ENCODE results near the gene UBE2C.

Gene UBE2C

GRCh38 chr20:45818239-45818638 is 5.8 kb downstream of the UBE2C start:
- Histone ChIP-seq H3K9ac (ENCODE audit: low read length) (no peak overlapping the region), H3K18ac (ENCODE audit: low read depth in 1 of 2, low read length in 2 of 2) (no peak overlapping the region), H2AK5ac (ENCODE audit: low read length, severe bottlenecking) (peak overlapping the region; percentile 90), H3K4me2 (ENCODE audit: low read length, poor library complexity, severe bottlenecking) (no peak overlapping the region), H3K79me1 (replicated peaks; ENCODE audit: low read length, poor library complexity, severe bottlenecking) (peaks cover 14% of the 10 kb centered on the region), H3K23ac (ENCODE audit: low read length in 2 of 2) (no peak overlapping the region), H3K9me3 (ENCODE audit: control insufficient read depth, low read length) (no peaks in the 10 kb centered on the region), H2BK12ac (ENCODE audit: low read length in 2 of 2) (no peak overlapping the region), H2AFZ (ENCODE audit: low read depth, low read length) (no peak overlapping the region), H3K4me1 (ENCODE audit: control insufficient read depth, insufficient read depth, low read depth, low read length) (peaks cover 16% of the 10 kb centered on the region), H3K4me3 (ENCODE audit: insufficient read depth in 1 of 2, low read depth in 1 of 2, low read length in 2 of 2) (no peak overlapping the region), H4K8ac (ENCODE audit: low read length) (no peak overlapping the region), H3K14ac (ENCODE audit: low read length in 2 of 2) (no peak overlapping the region), H3K27me3 (ENCODE audit: control insufficient read depth in 1 of 2, insufficient read depth in 1 of 2, low read length in 2 of 2) (peaks cover 5 to 13% of the 10 kb centered on the region in 2 experiments), H3K27ac (ENCODE audit: low read length, poor library complexity, severe bottlenecking) (peak overlapping the region; percentile 81), H2BK15ac (ENCODE audit: low read depth, poor library complexity, severe bottlenecking) (no peak overlapping the region), H2BK5ac (ENCODE audit: low read depth, low read length, poor library complexity, severe bottlenecking) (no peak overlapping the region), H4K91ac (ENCODE audit: low read length) (no peak overlapping the region), H3K36me3 (ENCODE audit: control insufficient read depth in 1 of 2, insufficient read depth in 2 of 2, low read depth in 1 of 2, low read length in 2 of 2) (no peaks in the 10 kb centered on the region), H3K4ac (ENCODE audit: low read depth in 1 of 2, low read length in 2 of 2) (no peak overlapping the region), H2BK120ac (ENCODE audit: low read depth, low read length) (no peak overlapping the region)
- no peak for DNase-seq
- WGBS = 81% methylated on average over 3 of the region's 3 CpGs

- H3K4me1 ChIP-seq (ENCODE audit: control insufficient read depth, insufficient read depth, low read depth, low read length) = peaks cover 23% of the 10 kb centered on the region
- H3K4me3 ChIP-seq (ENCODE audit: insufficient read depth in 1 of 2, low read depth in 1 of 2, low read length in 2 of 2) = no peak overlapping the region
- H4K91ac ChIP-seq (ENCODE audit: low read length) = no peak overlapping the region
- peaks cover 12% of the 10 kb centered on the region for H3K79me1 ChIP-seq (replicated peaks; ENCODE audit: low read length, poor library complexity, severe bottlenecking)
- no peak for DNase-seq
- no peak overlapping the region for H2BK15ac ChIP-seq (ENCODE audit: low read depth, poor library complexity, severe bottlenecking)
- no peak overlapping the region for H2AFZ ChIP-seq (ENCODE audit: low read depth, low read length)
- H2BK120ac ChIP-seq (ENCODE audit: low read depth, low read length) = no peak overlapping the region
- WGBS = 100% methylated on average over 4 of the region's 4 CpGs
- no peak overlapping the region for H4K8ac ChIP-seq (ENCODE audit: low read length)
- no peak overlapping the region for H3K9ac ChIP-seq (ENCODE audit: low read length)
- no peak overlapping the region for H3K4ac ChIP-seq (ENCODE audit: low read depth in 1 of 2, low read length in 2 of 2)
- H3K27me3 ChIP-seq (ENCODE audit: control insufficient read depth in 1 of 2, insufficient read depth in 1 of 2, low read length in 2 of 2) = peaks cover 15 to 16% of the 10 kb centered on the region in 2 experiments
- no peak overlapping the region for H3K4me2 ChIP-seq (ENCODE audit: low read length, poor library complexity, severe bottlenecking)
- no peaks in the 10 kb centered on the region for H3K9me3 ChIP-seq (ENCODE audit: control insufficient read depth, low read length)
- no peak overlapping the region for H3K23ac ChIP-seq (ENCODE audit: low read length in 2 of 2)
- peak overlapping the region; percentile 58 for H2AK5ac ChIP-seq (ENCODE audit: low read length, severe bottlenecking)
- no peak overlapping the region for H2BK5ac ChIP-seq (ENCODE audit: low read depth, low read length, poor library complexity, severe bottlenecking)
- peak overlapping the region in 1 of 2 experiments; percentile 19 for H2BK12ac ChIP-seq (ENCODE audit: low read length in 2 of 2)
- no peak overlapping the region for H3K14ac ChIP-seq (ENCODE audit: low read length in 2 of 2)
- no peaks in the 10 kb centered on the region for H3K36me3 ChIP-seq (ENCODE audit: control insufficient read depth in 1 of 2, insufficient read depth in 2 of 2, low read depth in 1 of 2, low read length in 2 of 2)
- H3K18ac ChIP-seq (ENCODE audit: low read depth in 1 of 2, low read length in 2 of 2) = no peak overlapping the region
- no peak overlapping the region for H3K27ac ChIP-seq (ENCODE audit: low read length, poor library complexity, severe bottlenecking)
These were observed 7.0 kb downstream of the UBE2C start for GRCh38 chr20:45819466-45819865.

- H4K8ac ChIP-seq (ENCODE audit: low read length) = no peak overlapping the region
- H3K4me1 ChIP-seq (ENCODE audit: control insufficient read depth, insufficient read depth, low read depth, low read length) = peaks cover 30% of the 10 kb centered on the region
- no peak overlapping the region for H2BK5ac ChIP-seq (ENCODE audit: low read depth, low read length, poor library complexity, severe bottlenecking)
- H3K79me1 ChIP-seq (replicated peaks; ENCODE audit: low read length, poor library complexity, severe bottlenecking) = peaks cover 3% of the 10 kb centered on the region
- no peaks in the 10 kb centered on the region for H3K9me3 ChIP-seq (ENCODE audit: control insufficient read depth, low read length)
- H3K4me2 ChIP-seq (ENCODE audit: low read length, poor library complexity, severe bottlenecking) = no peak overlapping the region
- DNase-seq = no peak
- no peak overlapping the region for H2BK15ac ChIP-seq (ENCODE audit: low read depth, poor library complexity, severe bottlenecking)
- H3K18ac ChIP-seq (ENCODE audit: low read depth in 1 of 2, low read length in 2 of 2) = no peak overlapping the region
- no peaks in the 10 kb centered on the region for H3K36me3 ChIP-seq (ENCODE audit: control insufficient read depth in 1 of 2, insufficient read depth in 2 of 2, low read depth in 1 of 2, low read length in 2 of 2)
- no peak overlapping the region for H2BK120ac ChIP-seq (ENCODE audit: low read depth, low read length)
- H3K14ac ChIP-seq (ENCODE audit: low read length in 2 of 2) = no peak overlapping the region
- H2AK5ac ChIP-seq (ENCODE audit: low read length, severe bottlenecking) = peak overlapping the region; percentile 32
- peak overlapping the region in 1 of 2 experiments; percentile 26 for H3K4ac ChIP-seq (ENCODE audit: low read depth in 1 of 2, low read length in 2 of 2)
- H2BK12ac ChIP-seq (ENCODE audit: low read length in 2 of 2) = no peak overlapping the region
- WGBS = 71% methylated on average over 2 of the region's 2 CpGs
- no peak overlapping the region for H4K91ac ChIP-seq (ENCODE audit: low read length)
- no peak overlapping the region for H3K27ac ChIP-seq (ENCODE audit: low read length, poor library complexity, severe bottlenecking)
- H3K4me3 ChIP-seq (ENCODE audit: insufficient read depth in 1 of 2, low read depth in 1 of 2, low read length in 2 of 2) = no peak overlapping the region
- H3K9ac ChIP-seq (ENCODE audit: low read length) = no peak overlapping the region
- H2AFZ ChIP-seq (ENCODE audit: low read depth, low read length) = no peak overlapping the region
- no peak overlapping the region for H3K23ac ChIP-seq (ENCODE audit: low read length in 2 of 2)
- H3K27me3 ChIP-seq (ENCODE audit: control insufficient read depth in 1 of 2, insufficient read depth in 1 of 2, low read length in 2 of 2) = peaks cover 15 to 16% of the 10 kb centered on the region in 2 experiments
These were observed 9.5 kb downstream of the UBE2C start for GRCh38 chr20:45821947-45822346.

GRCh38 chr20:45822857-45823256 is 10.4 kb downstream of the UBE2C start:
- Histone ChIP-seq H2BK120ac (ENCODE audit: low read depth, low read length) (no peak overlapping the region), H2AFZ (ENCODE audit: low read depth, low read length) (no peak overlapping the region), H3K18ac (ENCODE audit: low read depth in 1 of 2, low read length in 2 of 2) (peak overlapping the region in 1 of 2 experiments; percentile 15), H3K4me3 (ENCODE audit: insufficient read depth in 1 of 2, low read depth in 1 of 2, low read length in 2 of 2) (peak overlapping the region in 1 of 2 experiments; percentile 7), H3K79me1 (replicated peaks; ENCODE audit: low read length, poor library complexity, severe bottlenecking) (no peaks in the 10 kb centered on the region), H2BK5ac (ENCODE audit: low read depth, low read length, poor library complexity, severe bottlenecking) (no peak overlapping the region), H3K36me3 (ENCODE audit: control insufficient read depth in 1 of 2, insufficient read depth in 2 of 2, low read depth in 1 of 2, low read length in 2 of 2) (no peaks in the 10 kb centered on the region), H3K9ac (ENCODE audit: low read length) (no peak overlapping the region), H3K27me3 (ENCODE audit: control insufficient read depth in 1 of 2, insufficient read depth in 1 of 2, low read length in 2 of 2) (peaks cover 15 to 16% of the 10 kb centered on the region in 2 experiments), H3K27ac (ENCODE audit: low read length, poor library complexity, severe bottlenecking) (no peak overlapping the region), H2AK5ac (ENCODE audit: low read length, severe bottlenecking) (no peak overlapping the region), H3K14ac (ENCODE audit: low read length in 2 of 2) (no peak overlapping the region), H3K23ac (ENCODE audit: low read length in 2 of 2) (no peak overlapping the region), H2BK12ac (ENCODE audit: low read length in 2 of 2) (no peak overlapping the region), H3K4ac (ENCODE audit: low read depth in 1 of 2, low read length in 2 of 2) (no peak overlapping the region), H4K8ac (ENCODE audit: low read length) (no peak overlapping the region), H3K4me1 (ENCODE audit: control insufficient read depth, insufficient read depth, low read depth, low read length) (peaks cover 25% of the 10 kb centered on the region), H3K9me3 (ENCODE audit: control insufficient read depth, low read length) (no peaks in the 10 kb centered on the region), H4K91ac (ENCODE audit: low read length) (no peak overlapping the region), H2BK15ac (ENCODE audit: low read depth, poor library complexity, severe bottlenecking) (no peak overlapping the region), H3K4me2 (ENCODE audit: low read length, poor library complexity, severe bottlenecking) (peak overlapping the region; percentile 24)
- 41% methylated on average over 22 of the region's 24 CpGs for WGBS
- peak; percentile 40 for DNase-seq

Data from mesenchymal stem cell (in vitro differentiated cells and primary cell).